Heart left ventricle (tissue), 16 donors: ENCODE measurements around the gene PLCB3. TPM values are rescaled to one million over a fixed set of nuclear protein-coding genes. Genes with fewer than 3 reads are reported as not detected.
A peak's percentile ranks its signal among the peaks of the same experiment; 100 is the strongest.

ENCODE experiments used
- ATAC-seq, 4 donors: fragments of 200-7000 bp; cut with Tn5 transposase; one replicate each; pipeline ENCODE4 v1.9.1; 2020 to 2022; ENCODE audit warnings: moderate library complexity in 4 of 4, mild to moderate bottlenecking in 3 of 4, moderate number of reproducible peaks in 1 of 4
- DNase-seq, 5 donors: peaks; one replicate each; pipeline ENCODE4 v3.0.0-alpha.2; 2020
- H3K27ac ChIP-seq, 12 donors: fragments of 200-600 bp; sonication (generic) in 4 of 12; one replicate each; pipeline versions ENCODE4 v1.5.0 to v1.8.0; 2016 to 2022; ENCODE audit warnings: mild to moderate bottlenecking in 2 of 12
- H3K27me3 ChIP-seq, 9 donors: fragments of 200-600 bp; sonication (generic) in 2 of 9; one replicate each; pipeline versions ENCODE4 v1.5.1 to v1.8.0; 2016 to 2022; ENCODE audit warnings: mild to moderate bottlenecking in 3 of 9
- H3K36me3 ChIP-seq, 9 donors: fragments of 200-600 bp; sonication (generic) in 2 of 9; one replicate each; pipeline versions ENCODE4 v1.5.0 to v1.8.0; 2018 to 2022; ENCODE audit warnings: mild to moderate bottlenecking in 2 of 9
- H3K4me1 ChIP-seq, 12 donors: fragments of 200-600 bp; sonication (generic) in 4 of 12; one replicate each; pipeline versions ENCODE4 v1.5.0 to v1.8.0; 2016 to 2022; ENCODE audit warnings: mild to moderate bottlenecking in 3 of 12
- H3K4me3 ChIP-seq, 12 donors: fragments of 200-600 bp; sonication (generic) in 4 of 12; one replicate each; pipeline versions ENCODE4 v1.5.0 to v1.8.0; 2017 to 2022; ENCODE audit warnings: mild to moderate bottlenecking in 9 of 12, moderate library complexity in 4 of 12
- H3K9me3 ChIP-seq, 12 donors: fragments of 200-600 bp; sonication (generic) in 4 of 12; one replicate each; pipeline versions ENCODE4 v1.5.0 to v1.8.0; 2016 to 2022; ENCODE audit warnings: mild to moderate bottlenecking in 1 of 12
- CTCF ChIP-seq, 12 donors: fragments of 200-600 bp; sonication (generic) in 4 of 12; IDR thresholded peaks; one replicate each; pipeline versions ENCODE4 v1.5.0 to v1.8.0; 2018 to 2022; ENCODE audit warnings: antibody characterized with exemption in 12 of 12, mild to moderate bottlenecking in 5 of 12
- POLR2A ChIP-seq, 2 donors: fragments of 450-650 bp; IDR thresholded peaks; one replicate each; pipeline ENCODE4 v1.6.1; 2017; ENCODE audit warnings: antibody characterized with exemption in 2 of 2, mild to moderate bottlenecking in 2 of 2, moderate library complexity in 2 of 2
- WGBS, 4 donors: extraction: QIAGEN DNeasy Blood & Tissue Kit in 2 of 4; methylation state at CpG; one replicate each; pipeline versions ENCODE4 v1.1.5 to v1.1.7; 2013 to 2018; 5-methylcytosine and 5-hydroxymethylcytosine counted together
- intact Hi-C, 10 donors: fragments of 100-400 bp; cut with DNase I; formaldehyde crosslinking; loops; one replicate each; pipeline versions ENCODE4 v1.11.1 to v1.14.2; 2022
- polyA plus RNA-seq, 2 donors: library from polyadenylated mRNA; stranded (reverse); fragments of 200-250 nt; gene quantifications; one replicate each; pipeline ENCODE4 v1.2.3, GENCODE V29; 2013
- total RNA-seq, 9 donors: library from RNA; depleted of rRNA in 2 of 9; stranded (reverse); fragments of >200 nt in 2 of 9; fragmentation: NEBNext Ultra II Directional in 3 of 9; extraction: Animal tissue kit (Norgen Biotek cat#: 25700) in 3 of 9; gene quantifications; one replicate each; pipeline versions ENCODE4 v1.1.0 to v1.2.4, GENCODE V29; 2016 to 2023
- donor health status: ischemic (EF 13 %, LVEDD 7.1; RV severe dilation, severe dysfunction).
- donor health status: healthy with polysubstance abuse.
- donor health status: DM: no; HTN: yes; CAD: no.
- donor health status: DM: no; HTN: no; CAD: no.
- donor health status: ischemic (EF 25% LVEDD 6.9; RV normal size, moderate dysfunction).
- donor health status: ischemic (EF 25% LVEDD 5.7; RV mildly dilated, moderate dysfunction).
- donor health status: healthy.
- donor health status: DM: yes; HTN: yes; CAD: no.
- donor health status: ischemic (EF 35%, LVEDD 5.7; RV mildly dilated, moderate dysfunction).
- donor health status: nonischemic (EF 11% LVEDD 7.7; RV severe dilation, severe dysfunction).
- donor health status: DM: yes; HTN: yes; CAD: no.
- donor health status: PGD.
- donor health status: ischemic (EF 29% LVEDD 5.4; RV normal size, mild dysfunction).
- donor health status: nonischemic (EF 23%, LVEDD 6.1; RV moderate dilation, normal function).

The PLCB3 gene
- total and polyA plus RNA-seq, 11 donors, result 7.4 to 19.1 (median 9.8) TPM

GRCh38 chr11:64249563-64250414 lies 1.5 kb upstream of the PLCB3 start:
- Histone ChIP-seq H3K9me3 (no peaks in the 10 kb centered on the region), H3K36me3 (peaks cover 0 to 5% (median 4%) of the 10 kb centered on the region in 9 donors), H3K4me3 (no peak overlapping the region), H3K4me1 (peaks cover 5 to 69% (median 39%) of the 10 kb centered on the region in 12 donors), H3K27me3 (no peaks in the 10 kb centered on the region), H3K27ac (no peak overlapping the region)
- TF ChIP-seq CTCF (IDR thresholded peaks at IDR 0.05) (no peak), POLR2A (IDR thresholded peaks at IDR 0.05) (no peak)
- intact Hi-C loops, result loop anchor here in 4 of 10 donors (2.0 to 10.0 kb wide), 4 partner anchors 19 to 55 kb away; partner anchors contain the start of genes CATSPERZ (in 3 of the 4) and ESRRA (in 1 of the 4)
- DNase-seq (no peak), ATAC-seq (no peak)
- 89 to 95% (median 92%) methylated on average over 7 to 8 of the region's 8 CpGs for WGBS, 4 donors

GRCh38 chr11:64250415-64251015 lies 815 bp upstream of the PLCB3 start:
- intact Hi-C loops, result loop anchor here in 4 of 10 donors (1.0 to 10.0 kb wide), 6 partner anchors 18 to 54 kb away; partner anchors contain the start of genes CATSPERZ (in 3 of the 4) and ESRRA (in 1 of the 4)
- WGBS, 4 donors, result 21 to 23% (median 23%) methylated on average over 13 of the region's 13 CpGs
- peaks cover 5 to 62% (median 36%) of the 10 kb centered on the region in 12 donors for H3K4me1 ChIP-seq

GRCh38 chr11:64251753-64252002 lies 348 bp downstream of the PLCB3 start:
- Histone ChIP-seq H3K4me1 (peaks cover 5 to 53% (median 33%) of the 10 kb centered on the region in 12 donors), H3K27ac (peak overlapping the region in 11 of 12 donors; percentile 62 to 92 (median 79)), H3K36me3 (peaks cover 0 to 24% (median 18%) of the 10 kb centered on the region in 9 donors), H3K9me3 (no peaks in the 10 kb centered on the region), H3K4me3 (peak overlapping the region; percentile 62 to 100 (median 92)), H3K27me3 (no peaks in the 10 kb centered on the region)
- ATAC-seq (no peak), DNase-seq (peak in 1 of 5 donors; percentile 52)
- TF ChIP-seq POLR2A (IDR thresholded peaks at IDR 0.05), result no peak
- TF ChIP-seq CTCF (IDR thresholded peaks at IDR 0.05), result no peak
- 0 to 1% (median 0%) methylated on average over 17 to 18 of the region's 18 CpGs for WGBS, 4 donors
- intact Hi-C loops, result loop anchor here in 4 of 10 donors (1.0 to 10.0 kb wide), 6 partner anchors 17 to 53 kb away; partner anchors contain the start of genes CATSPERZ (in 3 of the 4) and ESRRA (in 1 of the 4)

More at GRCh38 chr11:64250415-64251015, 815 bp upstream of the PLCB3 start:
- H3K4me3 ChIP-seq, result peak overlapping the region; percentile 20 to 100 (median 88)
- peaks cover 0 to 12% (median 6%) of the 10 kb centered on the region in 9 donors for H3K36me3 ChIP-seq
- H3K27ac ChIP-seq, result peak overlapping the region in 6 of 12 donors; percentile 10 to 92 (median 65)
- no peak for DNase-seq
- no peaks in the 10 kb centered on the region for H3K9me3 ChIP-seq
- no peak for ATAC-seq
- H3K27me3 ChIP-seq, result no peaks in the 10 kb centered on the region
- TF ChIP-seq POLR2A (IDR thresholded peaks at IDR 0.05) (no peak), CTCF (IDR thresholded peaks at IDR 0.05) (no peak)
